Osteoblast (primary cell): Measurements from ENCODE around the gene FUCA2. TPM values are rescaled to one million over a fixed set of nuclear protein-coding genes. Genes with fewer than 3 reads are reported as not detected.

Source experiments
- DNase-seq: peaks from one replicate; pipeline ENCODE4 v3.0.0; 2011; ENCODE audit warnings: low spot score, mixed read lengths; ENCODE audit not compliant: insufficient read length; ENCODE audit errors: missing footprints
- H2AFZ ChIP-seq: 2 replicates; pipeline ENCODE4 v1.6.0; 2011; ENCODE audit warnings: mild to moderate bottlenecking, low read length
- H3K27ac ChIP-seq: 2 replicates; pipeline ENCODE4 v1.5.1; 2011; ENCODE audit warnings: mild to moderate bottlenecking, low read depth, low read length, moderate library complexity
- H3K27me3 ChIP-seq: 2 replicates; pipeline ENCODE4 v1.6.0; 2012; ENCODE audit warnings: mild to moderate bottlenecking, control low read depth, inconsistent platforms, low read length, moderate library complexity; ENCODE audit not compliant: insufficient read depth
- H3K36me3 ChIP-seq: 2 replicates; pipeline ENCODE4 v1.5.1; 2011; ENCODE audit warnings: mild to moderate bottlenecking, low read length, control low read depth, moderate library complexity; ENCODE audit not compliant: insufficient read depth
- H3K4me1 ChIP-seq: 2 replicates; pipeline ENCODE4 v1.5.1; 2011; ENCODE audit warnings: mild to moderate bottlenecking, low read length, control low read depth, moderate library complexity; ENCODE audit not compliant: insufficient read depth
- H3K4me2 ChIP-seq: 2 replicates; pipeline ENCODE4 v1.6.0; 2011; ENCODE audit warnings: mild to moderate bottlenecking, low read length; ENCODE audit not compliant: insufficient read depth
- H3K4me3 ChIP-seq: fragments of 200-600 bp; sonication (generic); 3 replicates; pipeline ENCODE4 v1.5.1; 2012; ENCODE audit warnings: mild to moderate bottlenecking, low read length, inconsistent platforms; ENCODE audit not compliant: insufficient read depth
- H3K79me2 ChIP-seq: 2 replicates; pipeline ENCODE4 v1.6.0; 2012; ENCODE audit warnings: mild to moderate bottlenecking, low read length, control low read depth, inconsistent platforms; ENCODE audit not compliant: insufficient read depth
- H3K9me3 ChIP-seq: 2 replicates; pipeline ENCODE4 v1.5.1; 2011; ENCODE audit warnings: low read depth, low read length, control low read depth
- H4K20me1 ChIP-seq: 2 replicates; pipeline ENCODE4 v1.6.0; 2012; ENCODE audit warnings: mild to moderate bottlenecking, low read length, control low read depth; ENCODE audit not compliant: insufficient read depth
- total RNA-seq: library from RNA; depleted of rRNA; stranded (reverse); fragments of >200 nt; gene quantifications from 2 replicates; pipeline ENCODE4 v1.2.3, GENCODE V29; 2012
- TF ChIP-seq, protein P1 (sequence below): IDR thresholded peaks from 2 replicates; pipeline ENCODE4 v1.5.1; 2011; ENCODE audit warnings: mild to moderate bottlenecking, low read depth, low read length, moderate library complexity; ENCODE audit errors: extremely low read depth

FUCA2 gene
- total RNA-seq, 1 donor = 64.8 TPM

DNA sequence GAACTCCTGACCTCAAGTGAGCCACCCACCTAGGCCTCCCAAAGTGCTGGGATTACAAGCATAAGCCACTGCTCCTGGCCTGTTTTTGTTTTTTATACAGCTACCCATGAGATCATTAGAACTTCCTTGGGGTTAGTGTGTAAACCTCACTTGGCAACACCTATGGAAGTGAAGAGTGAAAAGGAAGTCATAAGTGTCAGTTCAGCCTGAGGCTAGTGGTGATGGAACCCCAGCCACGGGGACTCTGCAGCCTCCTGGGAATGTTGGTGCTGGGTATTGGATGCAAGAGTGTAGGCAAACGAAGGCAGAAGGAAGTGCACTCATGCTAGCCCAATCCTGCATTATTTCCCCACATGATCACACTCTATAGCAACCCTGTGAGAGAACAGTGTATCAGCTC lies 33.6 kb upstream of the FUCA2 start:
- Histone ChIP-seq H3K27me3 (no peaks in the 10 kb centered on the region), H2AFZ (no peak overlapping the region), H3K27ac (no peak overlapping the region), H3K79me2 (peaks cover 13% of the 10 kb centered on the region), H3K4me2 (no peak overlapping the region), H3K4me1 (no peaks in the 10 kb centered on the region), H3K36me3 (no peaks in the 10 kb centered on the region), H3K9me3 (no peaks in the 10 kb centered on the region), H3K4me3 (no peak overlapping the region), H4K20me1 (no peaks in the 10 kb centered on the region)
- TF ChIP-seq, protein P1, sequence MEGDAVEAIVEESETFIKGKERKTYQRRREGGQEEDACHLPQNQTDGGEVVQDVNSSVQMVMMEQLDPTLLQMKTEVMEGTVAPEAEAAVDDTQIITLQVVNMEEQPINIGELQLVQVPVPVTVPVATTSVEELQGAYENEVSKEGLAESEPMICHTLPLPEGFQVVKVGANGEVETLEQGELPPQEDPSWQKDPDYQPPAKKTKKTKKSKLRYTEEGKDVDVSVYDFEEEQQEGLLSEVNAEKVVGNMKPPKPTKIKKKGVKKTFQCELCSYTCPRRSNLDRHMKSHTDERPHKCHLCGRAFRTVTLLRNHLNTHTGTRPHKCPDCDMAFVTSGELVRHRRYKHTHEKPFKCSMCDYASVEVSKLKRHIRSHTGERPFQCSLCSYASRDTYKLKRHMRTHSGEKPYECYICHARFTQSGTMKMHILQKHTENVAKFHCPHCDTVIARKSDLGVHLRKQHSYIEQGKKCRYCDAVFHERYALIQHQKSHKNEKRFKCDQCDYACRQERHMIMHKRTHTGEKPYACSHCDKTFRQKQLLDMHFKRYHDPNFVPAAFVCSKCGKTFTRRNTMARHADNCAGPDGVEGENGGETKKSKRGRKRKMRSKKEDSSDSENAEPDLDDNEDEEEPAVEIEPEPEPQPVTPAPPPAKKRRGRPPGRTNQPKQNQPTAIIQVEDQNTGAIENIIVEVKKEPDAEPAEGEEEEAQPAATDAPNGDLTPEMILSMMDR = no peak
- no peak for DNase-seq

DNA sequence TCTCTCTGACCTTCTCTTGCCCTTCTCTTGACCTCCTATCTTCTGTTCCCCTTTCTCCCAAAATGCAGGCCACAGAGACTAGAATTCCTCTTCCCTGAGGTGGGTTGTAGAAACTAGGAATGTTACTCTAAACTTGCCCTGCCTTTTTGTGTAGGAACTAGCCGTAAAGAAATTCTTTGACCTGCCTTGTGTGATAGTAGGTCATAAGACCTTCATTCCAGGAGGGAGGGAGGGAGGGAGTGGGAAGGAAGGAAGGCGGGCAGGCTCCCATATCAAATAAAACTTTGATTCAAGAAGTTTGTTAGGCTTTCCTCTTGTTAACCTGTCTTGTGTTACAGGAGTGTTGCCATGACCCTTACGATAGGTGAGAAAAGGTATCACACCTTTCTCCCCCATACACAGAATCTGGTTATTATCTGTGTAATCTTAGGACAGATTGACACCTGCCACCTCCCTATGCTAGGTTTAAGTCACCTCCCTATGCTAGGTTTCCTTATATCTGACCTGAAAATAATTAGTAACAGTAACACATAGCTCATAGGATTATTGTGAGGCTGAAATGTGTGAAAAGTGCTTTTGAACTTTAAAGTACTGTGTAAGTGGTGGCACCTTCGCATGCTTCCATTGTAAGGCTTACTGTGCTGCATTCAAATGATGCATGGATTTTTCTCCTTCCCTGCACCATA lies 32.6 kb upstream of the FUCA2 start:
- H3K9me3 ChIP-seq = no peaks in the 10 kb centered on the region
- peaks cover 13% of the 10 kb centered on the region for H3K79me2 ChIP-seq
- H3K36me3 ChIP-seq = no peaks in the 10 kb centered on the region
- TF ChIP-seq, protein P1 = no peak
- no peaks in the 10 kb centered on the region for H3K27me3 ChIP-seq
- no peak overlapping the region for H3K27ac ChIP-seq
- H3K4me1 ChIP-seq = no peaks in the 10 kb centered on the region
- no peak overlapping the region for H3K4me3 ChIP-seq
- H2AFZ ChIP-seq = no peak overlapping the region
- DNase-seq = no peak
- no peaks in the 10 kb centered on the region for H4K20me1 ChIP-seq
- H3K4me2 ChIP-seq = no peak overlapping the region

DNA sequence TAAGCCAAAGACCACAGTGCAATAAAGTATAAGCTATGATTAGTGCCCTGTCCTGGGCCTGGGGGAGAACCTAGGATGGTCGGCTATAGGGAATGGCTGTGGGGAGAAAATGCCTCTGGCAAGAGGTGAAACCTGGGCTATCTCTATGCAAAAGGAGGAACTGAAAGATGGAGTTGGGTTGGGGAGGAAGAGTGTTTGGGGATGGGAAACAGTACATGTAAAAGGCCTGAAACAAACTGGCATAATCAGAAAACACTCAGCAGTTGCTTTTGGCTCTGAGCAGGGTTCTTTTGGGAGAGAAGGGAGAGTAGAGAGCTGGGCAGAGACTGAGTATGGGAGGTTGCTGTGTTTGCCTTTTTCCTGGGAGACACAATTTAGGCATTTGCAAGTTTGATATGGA lies 31.9 kb upstream of the FUCA2 start:
- Histone ChIP-seq H3K4me1 (no peaks in the 10 kb centered on the region), H3K4me3 (no peak overlapping the region), H3K27me3 (no peaks in the 10 kb centered on the region), H3K9me3 (no peaks in the 10 kb centered on the region), H3K27ac (no peak overlapping the region), H3K36me3 (no peaks in the 10 kb centered on the region), H3K79me2 (peaks cover 18% of the 10 kb centered on the region), H3K4me2 (no peak overlapping the region), H4K20me1 (no peaks in the 10 kb centered on the region), H2AFZ (no peak overlapping the region)
- no peak for DNase-seq
- TF ChIP-seq, protein P1 = no peak

DNA sequence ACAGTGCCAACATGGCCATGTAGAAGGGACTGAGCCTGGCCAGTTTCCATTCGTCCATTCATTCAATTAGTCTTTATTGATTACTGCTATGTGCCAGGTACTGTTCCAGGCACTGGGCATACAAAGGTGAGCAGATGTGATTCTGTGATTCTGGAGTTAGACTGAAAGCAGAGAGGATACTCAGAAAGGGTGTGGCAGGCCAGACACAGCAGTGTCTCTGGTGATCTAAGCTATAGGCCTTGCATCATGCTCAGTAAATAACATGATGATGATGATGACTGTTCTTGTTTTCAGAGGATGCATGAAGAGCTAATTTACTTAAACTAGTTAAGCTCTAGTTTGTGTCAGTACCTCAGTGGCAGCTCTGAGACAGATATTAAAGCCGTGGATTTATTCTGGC lies 31.4 kb upstream of the FUCA2 start:
- Histone ChIP-seq H2AFZ (no peak overlapping the region), H3K4me3 (no peak overlapping the region), H3K4me1 (no peaks in the 10 kb centered on the region), H3K36me3 (no peaks in the 10 kb centered on the region), H3K79me2 (peaks cover 23% of the 10 kb centered on the region), H3K27me3 (no peaks in the 10 kb centered on the region), H3K27ac (no peak overlapping the region), H4K20me1 (no peaks in the 10 kb centered on the region), H3K9me3 (no peaks in the 10 kb centered on the region), H3K4me2 (no peak overlapping the region)
- TF ChIP-seq, protein P1 = no peak
- DNase-seq = no peak
